Measurements from ENCODE around the gene FOXO3. TPM values are rescaled to one million over a fixed set of nuclear protein-coding genes. Genes with fewer than 3 reads are reported as not detected.

FOXO3 gene
- total RNA-seq, 1 experiment from 2014 or later = 22.1 TPM

DNA sequence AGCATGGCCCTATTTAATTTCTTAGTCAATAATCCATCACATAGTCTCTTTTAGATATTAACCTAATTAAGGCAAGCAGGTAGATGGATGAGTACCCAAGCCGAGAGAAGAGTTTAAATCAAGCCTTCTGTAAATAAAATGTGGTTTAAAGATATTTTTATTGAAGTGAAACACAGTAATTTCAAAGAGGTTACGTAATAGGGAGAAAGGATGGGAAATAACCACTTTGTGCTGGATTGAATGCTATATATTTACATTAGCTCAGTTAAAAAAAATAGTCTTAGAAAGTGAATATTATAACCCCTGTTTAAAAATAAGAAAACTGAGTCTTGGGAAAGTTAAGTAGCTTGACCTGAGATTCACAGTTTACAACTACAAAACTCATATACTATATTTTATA is 37.0 kb upstream of the FOXO3 start:
- Histone ChIP-seq H3K79me1 (ENCODE audit: insufficient read depth, low read depth, low read length, poor library complexity, severe bottlenecking) (no peaks in the 10 kb centered on the region), H4K20me1 (ENCODE audit: control insufficient read depth, insufficient read depth, insufficient read length) (no peaks in the 10 kb centered on the region), H2BK15ac (ENCODE audit: low read depth, low read length) (no peak overlapping the region), H3K4me1 (ENCODE audit: insufficient read depth, low read length) (no peaks in the 10 kb centered on the region), H3K14ac (ENCODE audit: insufficient read depth, low read length) (no peak overlapping the region), H3K27ac (ENCODE audit: insufficient read length, low read depth, low read length) (no peak overlapping the region), H3K4me2 (ENCODE audit: insufficient read depth, insufficient read length, low read length) (no peak overlapping the region), H3K56ac (ENCODE audit: insufficient read length, low read depth, low read length) (no peak overlapping the region), H4K91ac (ENCODE audit: insufficient read length, low read depth, low read length) (no peak overlapping the region), H3K27me3 (ENCODE audit: insufficient read depth, low read length) (no peaks in the 10 kb centered on the region), H2BK12ac (ENCODE audit: insufficient read length, low read depth, low read length) (no peak overlapping the region), H4K5ac (ENCODE audit: insufficient read length, low read depth, low read length) (no peak overlapping the region), H3K79me2 (ENCODE audit: insufficient read depth, low read length) (no peaks in the 10 kb centered on the region), H3K4ac (ENCODE audit: low read depth, low read length) (no peak overlapping the region), H2BK120ac (ENCODE audit: low read depth, low read length, poor library complexity, severe bottlenecking) (no peak overlapping the region), H3T11ph (ENCODE audit: low read length) (no peak overlapping the region), H3K9ac (ENCODE audit: extremely low read depth, insufficient read length, low read length) (no peak overlapping the region), H3K18ac (ENCODE audit: insufficient read length, low read depth, low read length) (no peak overlapping the region), H2BK20ac (ENCODE audit: low read depth, low read length, poor library complexity, severe bottlenecking) (no peak overlapping the region), H2AK5ac (ENCODE audit: insufficient read length, low read length) (no peak overlapping the region), H2AFZ (ENCODE audit: low read length) (no peak overlapping the region), H3K23me2 (ENCODE audit: insufficient read length, low read depth, low read length, poor library complexity, severe bottlenecking) (no peaks in the 10 kb centered on the region), H2BK5ac (ENCODE audit: insufficient read length, low read length) (no peak overlapping the region), H3K23ac (ENCODE audit: insufficient read length, low read depth, low read length) (no peak overlapping the region), H4K8ac (replicated peaks; ENCODE audit: insufficient read length, low read depth, low read length) (no peak overlapping the region), H3K9me3 (ENCODE audit: control insufficient read depth, low read depth, low read length) (no peaks in the 10 kb centered on the region)
- no peak overlapping the region for H3K27ac Mint-ChIP-seq
- H3K4me3 Mint-ChIP-seq = no peak overlapping the region
- no peaks in the 10 kb centered on the region; the same call in 1 of the 2 replicates for H3K27me3 Mint-ChIP-seq (ENCODE audit: low read depth)
- 100% methylated on average over 1 of the region's 2 CpGs for WGBS (ENCODE audit: extremely low coverage, insufficient read length, low lambda C conversion rate)
- H3K9me3 Mint-ChIP-seq = no peaks in the 10 kb centered on the region
- TF ChIP-seq, protein P1, sequence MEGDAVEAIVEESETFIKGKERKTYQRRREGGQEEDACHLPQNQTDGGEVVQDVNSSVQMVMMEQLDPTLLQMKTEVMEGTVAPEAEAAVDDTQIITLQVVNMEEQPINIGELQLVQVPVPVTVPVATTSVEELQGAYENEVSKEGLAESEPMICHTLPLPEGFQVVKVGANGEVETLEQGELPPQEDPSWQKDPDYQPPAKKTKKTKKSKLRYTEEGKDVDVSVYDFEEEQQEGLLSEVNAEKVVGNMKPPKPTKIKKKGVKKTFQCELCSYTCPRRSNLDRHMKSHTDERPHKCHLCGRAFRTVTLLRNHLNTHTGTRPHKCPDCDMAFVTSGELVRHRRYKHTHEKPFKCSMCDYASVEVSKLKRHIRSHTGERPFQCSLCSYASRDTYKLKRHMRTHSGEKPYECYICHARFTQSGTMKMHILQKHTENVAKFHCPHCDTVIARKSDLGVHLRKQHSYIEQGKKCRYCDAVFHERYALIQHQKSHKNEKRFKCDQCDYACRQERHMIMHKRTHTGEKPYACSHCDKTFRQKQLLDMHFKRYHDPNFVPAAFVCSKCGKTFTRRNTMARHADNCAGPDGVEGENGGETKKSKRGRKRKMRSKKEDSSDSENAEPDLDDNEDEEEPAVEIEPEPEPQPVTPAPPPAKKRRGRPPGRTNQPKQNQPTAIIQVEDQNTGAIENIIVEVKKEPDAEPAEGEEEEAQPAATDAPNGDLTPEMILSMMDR (conservative IDR thresholded peaks at IDR 0.05) = no peak
- 0 out of 7 replicates have a peak, but pooled peaks cover 0 to 2% (median 0%) of the 10 kb centered on the region in 3 experiments for H3K36me3 Mint-ChIP-seq (ENCODE audit: insufficient read depth in 1 of 3, low read depth in 3 of 3)
- peaks cover 11 to 14% of the 10 kb centered on the region in 2 experiments for H3K4me1 Mint-ChIP-seq
- no peak for DNase-seq
